Epithelial cell of esophagus (primary cell): ENCODE data around the gene CYP1A2.

ENCODE experiments used
- DNase-seq: peaks from one replicate; pipeline ENCODE4 v3.0.0; 2010; ENCODE audit warnings: low read depth
- H3K4me3 ChIP-seq: 2 replicates; pipeline ENCODE4 v1.5.1; 2011; ENCODE audit warnings: mild to moderate bottlenecking, low read length, control low read depth
- TF ChIP-seq, protein P1 (sequence below): IDR thresholded peaks from 2 replicates; pipeline ENCODE4 v1.5.1; 2011; ENCODE audit warnings: low read depth, mild to moderate bottlenecking, low read length, control low read depth, inconsistent platforms; ENCODE audit not compliant: insufficient read depth; ENCODE audit errors: missing control alignments

The CYP1A2 gene

DNA sequence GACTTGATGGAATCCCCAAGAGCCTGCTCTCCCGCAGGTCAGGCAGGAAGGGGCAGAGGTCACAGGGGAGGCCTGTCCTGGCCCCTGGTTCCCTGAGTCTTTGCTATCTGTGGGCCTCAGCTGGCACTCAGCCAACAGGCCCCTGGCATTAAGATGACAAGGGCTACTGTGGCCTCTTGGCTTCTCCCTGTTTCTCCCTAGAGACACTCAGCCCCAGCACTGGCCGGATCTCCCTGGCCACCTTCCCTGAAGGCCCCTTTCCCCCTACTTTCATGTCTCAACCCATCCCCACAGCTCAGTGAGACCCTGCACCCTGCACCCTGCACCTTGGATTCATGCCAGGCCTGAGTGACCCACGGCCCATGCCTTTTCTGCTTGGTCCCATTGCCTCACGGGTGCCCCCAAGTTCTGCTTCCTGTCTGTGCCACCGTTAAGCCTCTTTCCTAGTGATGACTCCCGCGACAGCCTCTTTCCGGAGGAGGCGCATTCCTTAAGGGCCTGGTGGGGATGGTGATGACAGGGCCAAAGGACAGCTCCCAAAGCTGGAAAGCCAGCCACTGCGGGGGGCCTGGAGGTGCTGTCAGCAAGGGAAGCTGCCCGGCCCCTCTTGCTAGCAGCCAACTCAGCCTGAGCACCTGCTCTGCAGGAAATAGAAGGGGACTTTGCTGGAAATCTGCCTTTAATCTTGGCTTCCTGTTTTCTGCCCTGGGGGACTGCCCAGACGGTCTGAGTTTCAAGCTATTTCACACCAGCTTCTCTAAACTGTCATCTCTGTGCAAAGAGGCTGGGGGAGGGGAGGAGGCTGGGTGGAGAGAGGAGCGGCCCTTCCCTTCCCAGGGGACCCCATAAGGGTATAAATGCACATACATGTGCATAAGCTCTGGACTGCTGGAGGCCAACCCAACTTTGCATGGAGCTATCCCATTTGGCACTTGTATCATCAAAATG is 28.4 kb downstream of the CYP1A2 start:
- no peak for DNase-seq
- TF ChIP-seq, protein P1, sequence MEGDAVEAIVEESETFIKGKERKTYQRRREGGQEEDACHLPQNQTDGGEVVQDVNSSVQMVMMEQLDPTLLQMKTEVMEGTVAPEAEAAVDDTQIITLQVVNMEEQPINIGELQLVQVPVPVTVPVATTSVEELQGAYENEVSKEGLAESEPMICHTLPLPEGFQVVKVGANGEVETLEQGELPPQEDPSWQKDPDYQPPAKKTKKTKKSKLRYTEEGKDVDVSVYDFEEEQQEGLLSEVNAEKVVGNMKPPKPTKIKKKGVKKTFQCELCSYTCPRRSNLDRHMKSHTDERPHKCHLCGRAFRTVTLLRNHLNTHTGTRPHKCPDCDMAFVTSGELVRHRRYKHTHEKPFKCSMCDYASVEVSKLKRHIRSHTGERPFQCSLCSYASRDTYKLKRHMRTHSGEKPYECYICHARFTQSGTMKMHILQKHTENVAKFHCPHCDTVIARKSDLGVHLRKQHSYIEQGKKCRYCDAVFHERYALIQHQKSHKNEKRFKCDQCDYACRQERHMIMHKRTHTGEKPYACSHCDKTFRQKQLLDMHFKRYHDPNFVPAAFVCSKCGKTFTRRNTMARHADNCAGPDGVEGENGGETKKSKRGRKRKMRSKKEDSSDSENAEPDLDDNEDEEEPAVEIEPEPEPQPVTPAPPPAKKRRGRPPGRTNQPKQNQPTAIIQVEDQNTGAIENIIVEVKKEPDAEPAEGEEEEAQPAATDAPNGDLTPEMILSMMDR = no peak
- no peak overlapping the region for H3K4me3 ChIP-seq

DNA sequence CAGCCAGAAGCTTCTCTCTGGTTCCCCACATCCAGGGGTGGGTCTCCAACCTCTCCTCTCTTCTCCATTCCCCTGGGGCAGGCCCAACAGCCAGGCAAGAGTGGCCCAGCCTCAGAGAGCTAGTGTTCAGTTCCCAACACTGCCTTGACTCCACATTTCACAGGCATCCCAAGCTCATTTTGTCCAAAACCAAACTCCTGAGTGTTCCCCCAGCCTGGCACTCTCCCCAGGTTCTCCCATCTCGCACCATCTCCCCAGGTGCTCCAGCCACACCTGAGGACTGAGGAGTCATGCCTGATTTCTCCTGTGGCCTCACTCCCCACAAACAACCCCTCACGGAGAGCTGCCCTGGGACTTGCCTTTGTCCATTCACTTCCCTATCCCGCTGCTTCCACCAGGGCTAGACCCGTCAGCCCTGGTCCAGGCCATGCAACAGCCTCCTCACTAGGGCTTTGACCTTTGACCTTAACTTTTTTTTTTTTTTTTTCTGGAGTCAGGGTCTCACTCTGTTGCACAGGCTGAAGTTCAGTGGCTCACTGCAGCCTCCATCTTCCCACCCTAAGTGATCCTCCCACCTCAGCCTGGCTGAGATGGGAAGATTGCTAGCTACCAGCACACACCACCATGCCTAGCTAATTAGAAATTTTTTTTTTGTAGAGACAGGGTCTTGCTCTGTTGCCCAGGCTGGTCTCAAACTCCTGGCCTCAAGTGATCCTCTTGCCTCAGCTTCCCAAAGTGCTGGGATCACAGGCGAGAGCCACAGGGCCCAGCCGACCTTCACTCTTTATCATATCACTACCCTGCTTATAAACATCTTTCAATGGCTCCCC is 29.3 kb downstream of the CYP1A2 start:
- H3K4me3 ChIP-seq = no peak overlapping the region
- no peak for DNase-seq
- TF ChIP-seq, protein P1 = no peak

DNA sequence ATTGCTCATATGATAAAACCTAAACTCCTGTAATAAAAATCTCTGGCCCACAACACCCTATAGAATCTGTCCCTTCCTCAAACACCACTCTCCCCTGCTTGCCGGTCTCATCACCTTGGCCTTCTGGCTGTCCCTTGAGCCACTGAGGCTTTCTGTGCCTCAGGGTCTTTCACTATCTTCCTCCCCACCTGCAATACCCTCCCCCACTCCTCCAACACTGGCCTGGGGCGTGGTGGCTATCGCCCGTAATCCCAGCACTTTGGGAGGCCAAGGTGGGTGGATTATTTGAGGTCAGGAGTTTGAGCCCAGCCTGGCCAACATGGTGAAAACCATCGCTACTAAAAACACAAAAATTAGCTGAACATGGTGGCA is 29.9 kb downstream of the CYP1A2 start:
- DNase-seq = no peak
- no peak overlapping the region for H3K4me3 ChIP-seq
- TF ChIP-seq, protein P1 = no peak

DNA sequence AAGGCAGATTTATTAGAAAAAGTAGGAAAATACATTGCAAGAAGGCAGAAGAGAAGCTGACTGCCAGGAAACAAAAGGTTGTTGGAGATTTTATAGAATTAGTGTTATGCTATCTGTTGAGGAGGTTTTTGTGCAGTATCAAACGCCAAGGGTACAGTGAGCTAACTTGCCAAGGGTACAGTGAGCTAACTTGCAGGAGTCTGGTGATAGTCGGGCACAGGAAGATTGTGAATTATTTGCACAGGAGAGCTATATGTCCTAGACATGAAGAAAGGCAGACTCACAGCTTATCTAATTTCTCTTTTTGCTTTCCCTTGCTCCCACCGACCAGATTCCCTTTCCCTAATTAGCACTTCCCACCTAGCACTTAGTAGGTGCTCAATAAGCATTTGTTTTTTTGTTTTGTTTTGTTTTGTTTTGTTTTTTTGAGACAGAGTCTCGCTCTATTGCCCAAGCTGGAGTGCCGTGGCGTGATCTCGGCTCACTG is 30.6 kb downstream of the CYP1A2 start:
- H3K4me3 ChIP-seq = no peak overlapping the region
- no peak for DNase-seq
- TF ChIP-seq, protein P1 = no peak

DNA sequence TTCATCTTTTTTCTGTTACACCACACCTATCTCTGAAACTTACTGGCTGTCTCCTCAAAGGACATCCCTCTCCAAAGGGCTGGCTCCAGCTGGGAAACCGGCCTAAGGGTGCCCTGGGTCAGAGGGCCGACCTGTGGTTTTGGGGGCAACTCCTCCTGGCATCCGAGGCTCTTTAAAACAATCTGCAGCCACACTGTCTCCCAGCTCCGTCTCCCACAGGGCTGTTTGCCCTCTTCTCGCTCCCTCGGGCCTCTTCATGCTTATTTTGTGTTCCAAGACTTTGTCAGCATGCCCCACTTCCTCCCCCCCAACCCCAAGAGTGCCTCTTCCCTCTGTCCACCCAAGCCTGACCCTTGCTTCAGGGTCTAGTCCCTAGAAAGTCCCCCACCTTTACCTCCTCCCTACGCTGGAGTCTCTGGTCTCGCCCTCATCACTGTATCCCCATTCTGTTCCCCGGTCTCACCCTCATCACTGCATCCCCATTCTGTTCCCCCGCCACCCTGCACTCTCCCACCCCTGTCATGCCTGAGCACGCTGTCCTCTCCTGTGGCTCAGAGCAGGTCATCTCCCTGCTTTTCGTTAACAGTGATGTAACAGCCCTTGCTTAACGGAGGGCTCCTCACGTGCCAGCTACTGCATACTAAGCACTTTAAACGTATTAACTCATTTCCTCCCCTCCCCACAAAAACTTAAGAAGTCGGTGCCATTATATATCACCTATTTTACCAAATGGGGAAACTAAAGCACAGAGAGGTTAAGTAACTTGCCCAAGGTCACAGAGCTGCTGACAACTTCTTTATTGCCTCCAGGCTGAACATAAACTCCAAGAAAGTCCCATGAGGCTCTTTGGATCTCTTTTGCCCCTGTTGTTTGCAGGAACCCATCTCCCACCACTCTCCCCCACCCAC is 32.1 kb downstream of the CYP1A2 start:
- DNase-seq = peak; percentile 62
- H3K4me3 ChIP-seq = no peak overlapping the region
- TF ChIP-seq, protein P1 = no peak
